Measurements from ENCODE around the gene ZNF385D.

GRCh38 chr3:21500834-21501233 is 250.2 kb downstream of the ZNF385D start:
- TF ChIP-seq FOXK2 (IDR thresholded peaks at IDR 0.05) (no peak), FOXM1 (IDR thresholded peaks at IDR 0.05; ENCODE audit: borderline replicate concordance) (no peak), FOXA1 (IDR thresholded peaks at IDR 0.05) (no peak), HDGF (IDR thresholded peaks at IDR 0.05; ENCODE audit: borderline replicate concordance) (no peak), TARDBP (IDR thresholded peaks at IDR 0.05) (no peak), PKNOX1 (IDR thresholded peaks at IDR 0.05) (no peak), SP1 (IDR thresholded peaks at IDR 0.05) (no peak), BHLHE40 (IDR thresholded peaks at IDR 0.05; ENCODE audit: borderline replicate concordance) (no peak), CTBP1 (IDR thresholded peaks at IDR 0.05; ENCODE audit: borderline replicate concordance) (no peak), NFRKB (IDR thresholded peaks at IDR 0.05) (no peak), ELF4 (IDR thresholded peaks at IDR 0.05) (no peak), SUZ12 (IDR thresholded peaks at IDR 0.05) (no peak), ARNT (IDR thresholded peaks at IDR 0.05) (no peak)
